Activated CD8-positive, alpha-beta memory T cell treated with anti-CD3 and anti-CD28 coated beads, Interleukin-2, amount 50 U/mL, for 48 hours (primary cell): ENCODE measurements around the gene SSBP3.
"Not testable (repeated sequence)": the region's sequence is repeated elsewhere in the genome, so short reads cannot be mapped to it uniquely, and the experiment has no call there.

Source experiments
- DNase-seq: peaks from one replicate; pipeline ENCODE4 v3.0.0-alpha.2; 2020

The SSBP3 gene

GRCh38 chr1:54347955-54348699 lies 58.1 kb downstream of the SSBP3 start:
- DNase-seq, result no peak

GRCh38 chr1:54347261-54347954 lies 58.8 kb downstream of the SSBP3 start:
- no peak for DNase-seq

- not testable (repeated sequence) for DNase-seq
These were observed 60.6 kb downstream of the SSBP3 start for GRCh38 chr1:54345548-54345947.

GRCh38 chr1:54345116-54345515 lies 61.1 kb downstream of the SSBP3 start:
- no peak for DNase-seq

- DNase-seq, result no peak
These were observed 63.2 kb downstream of the SSBP3 start for GRCh38 chr1:54342742-54343687.

GRCh38 chr1:54342288-54342687 lies 63.9 kb downstream of the SSBP3 start:
- no peak for DNase-seq

- no peak for DNase-seq
These were observed 64.4 kb downstream of the SSBP3 start for GRCh38 chr1:54341763-54342162.

- DNase-seq, result no peak
These were observed 65.3 kb downstream of the SSBP3 start for GRCh38 chr1:54340878-54341277.

- DNase-seq, result no peak
These were observed 65.8 kb downstream of the SSBP3 start for GRCh38 chr1:54340434-54340833.

- no peak for DNase-seq
These were observed 67.1 kb downstream of the SSBP3 start for GRCh38 chr1:54339126-54339525.

- no peak for DNase-seq
These were observed 67.7 kb downstream of the SSBP3 start for GRCh38 chr1:54338464-54338863.

GRCh38 chr1:54337928-54338327 lies 68.3 kb downstream of the SSBP3 start:
- no peak for DNase-seq

GRCh38 chr1:54337034-54337433 lies 69.2 kb downstream of the SSBP3 start:
- no peak for DNase-seq

GRCh38 chr1:54336116-54336515 lies 70.1 kb downstream of the SSBP3 start:
- DNase-seq, result no peak

GRCh38 chr1:54335755-54336108 lies 70.5 kb downstream of the SSBP3 start:
- DNase-seq, result no peak

GRCh38 chr1:54335011-54335754 lies 71.0 kb downstream of the SSBP3 start:
- DNase-seq, result no peak

- no peak for DNase-seq
These were observed 73.2 kb downstream of the SSBP3 start for GRCh38 chr1:54332781-54333585.

GRCh38 chr1:54331843-54332463 lies 74.2 kb downstream of the SSBP3 start:
- DNase-seq, result no peak

- DNase-seq, result no peak
These were observed 75.0 kb downstream of the SSBP3 start for GRCh38 chr1:54331091-54331772.

- no peak for DNase-seq
These were observed 76.7 kb downstream of the SSBP3 start for GRCh38 chr1:54329312-54330003.
